PFSK-1 (cell line): ENCODE results near the gene MAGI2.

Experiments
- FOXP2 ChIP-seq: optimal IDR thresholded peaks from 2 replicates; pipeline ENCODE3; 2011; ENCODE audit warnings: borderline replicate concordance, control low read depth, inconsistent platforms; ENCODE audit not compliant: insufficient read depth; ENCODE audit errors: extremely low read length, extremely low read depth
- POLR2AphosphoS5 ChIP-seq: IDR thresholded peaks from 2 replicates; pipeline ENCODE4 v1.6.1; 2012; ENCODE audit warnings: low read depth, mild to moderate bottlenecking, control low read depth, low read length, moderate library complexity
- REST ChIP-seq, 2 experiments: IDR thresholded peaks; 2 replicates each; pipeline versions ENCODE4 v1.6.1 to v1.8.0; 2011 to 2012; ENCODE audit warnings: low read depth in 2 of 2, low read length in 2 of 2, control low read depth in 1 of 2, inconsistent platforms in 1 of 2, mild to moderate bottlenecking in 1 of 2, moderate library complexity in 1 of 2; ENCODE audit not compliant: insufficient read depth in 1 of 2
- SIN3A ChIP-seq: IDR thresholded peaks from 2 replicates; pipeline ENCODE4 v1.6.1; 2012; ENCODE audit warnings: mild to moderate bottlenecking, low read length, moderate library complexity, borderline replicate concordance; ENCODE audit not compliant: insufficient read depth
- TAF1 ChIP-seq: IDR thresholded peaks from 2 replicates; pipeline ENCODE4 v1.6.1; 2012; ENCODE audit warnings: low read length, control low read depth, borderline replicate concordance; ENCODE audit not compliant: insufficient read depth

MAGI2 gene

GRCh38 chr7:78463039-78463438 lies 990.4 kb downstream of the MAGI2 start:
- no peak for TF ChIP-seq REST (IDR thresholded peaks at IDR 0.05; ENCODE audit: insufficient read depth in 1 of 2, low read depth in 2 of 2, low read length in 2 of 2)
- TF ChIP-seq POLR2AphosphoS5: no peak
- no peak for TF ChIP-seq FOXP2
- TF ChIP-seq TAF1: no peak
- no peak for TF ChIP-seq SIN3A

- TF ChIP-seq POLR2AphosphoS5 (no peak), TAF1 (no peak)
Measured at GRCh38 chr7:78450706-78451105, 1002.8 kb downstream of the MAGI2 start.

DNA sequence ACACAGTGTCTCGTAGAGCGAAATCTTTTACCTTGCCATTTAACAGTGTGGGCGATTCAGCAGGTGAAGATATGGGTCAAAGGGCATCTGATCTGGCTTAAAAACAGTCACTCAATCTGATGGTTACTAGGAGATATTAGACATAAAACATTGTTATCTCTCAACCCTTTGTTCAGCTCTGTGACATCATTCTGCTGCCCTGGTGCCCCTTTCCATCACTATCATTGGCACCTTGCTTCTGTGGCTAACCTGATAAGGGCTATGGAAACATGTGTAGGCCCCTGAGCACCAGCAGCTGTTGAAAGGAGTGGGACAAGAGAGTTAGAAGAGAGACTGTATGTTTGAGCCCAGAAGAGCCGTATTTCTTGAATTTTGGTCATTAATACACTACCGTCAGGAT lies 1004.6 kb downstream of the MAGI2 start:
- no peak for TF ChIP-seq SIN3A
- no peak for TF ChIP-seq REST (IDR thresholded peaks at IDR 0.05; ENCODE audit: insufficient read depth in 1 of 2, low read depth in 2 of 2, low read length in 2 of 2)
- no peak for TF ChIP-seq TAF1
- TF ChIP-seq POLR2AphosphoS5: no peak
- TF ChIP-seq FOXP2: no peak

- no peak for TF ChIP-seq REST (IDR thresholded peaks at IDR 0.05; ENCODE audit: insufficient read depth in 1 of 2, low read depth in 2 of 2, low read length in 2 of 2)
- no peak for TF ChIP-seq TAF1
- TF ChIP-seq FOXP2: no peak
- TF ChIP-seq POLR2AphosphoS5: no peak
- no peak for TF ChIP-seq SIN3A
Measured at GRCh38 chr7:78444267-78444666, 1009.2 kb downstream of the MAGI2 start.

- no peak for TF ChIP-seq POLR2AphosphoS5
- no peak for TF ChIP-seq FOXP2
- TF ChIP-seq SIN3A: no peak
- TF ChIP-seq TAF1: no peak
- TF ChIP-seq REST (IDR thresholded peaks at IDR 0.05; ENCODE audit: insufficient read depth in 1 of 2, low read depth in 2 of 2, low read length in 2 of 2): no peak
Measured at GRCh38 chr7:78443811-78444210, 1009.7 kb downstream of the MAGI2 start.
